GM18951 (cell line): ENCODE results near the gene VAPA.

ENCODE experiments used
- POLR2A ChIP-seq: IDR thresholded peaks from 4 replicates; pipeline ENCODE4 v1.6.1; 2011; ENCODE audit warnings: mild to moderate bottlenecking; ENCODE audit not compliant: insufficient read length, insufficient read depth; ENCODE audit errors: extremely low read depth
- in situ Hi-C: fragments of 300-500 bp; cut with MboI; formaldehyde crosslinking; loops from one replicate; pipeline ENCODE4 v1.12.0; 2022; ENCODE audit warnings: low sequenced_read_pairs, mixed read lengths, inconsistent platforms; ENCODE audit not compliant: unreplicated experiment

Gene VAPA

GRCh38 chr18:9913151-9913525, 678 bp upstream of the VAPA start:
- no peak for TF ChIP-seq POLR2A
- in situ Hi-C loops, result no loop called here

DNA sequence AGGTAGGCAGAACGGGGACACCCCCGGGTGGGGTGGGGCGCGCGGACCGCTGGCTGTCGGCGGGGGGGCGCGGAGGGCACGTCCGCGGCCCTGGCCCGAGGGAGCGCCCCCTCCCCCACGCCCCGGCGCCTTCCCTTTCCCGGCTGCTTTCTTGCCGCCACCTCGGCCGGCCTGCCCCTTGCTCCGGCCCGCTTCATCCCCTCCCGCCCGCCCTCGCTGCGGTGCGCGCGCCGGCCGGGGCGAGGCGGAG, 443 bp downstream of the VAPA start:
- in situ Hi-C loops, result no loop called here
- no peak for TF ChIP-seq POLR2A

GRCh38 chr18:9914584-9915290, 921 bp downstream of the VAPA start:
- no peak for TF ChIP-seq POLR2A
- in situ Hi-C loops, result no loop called here

DNA sequence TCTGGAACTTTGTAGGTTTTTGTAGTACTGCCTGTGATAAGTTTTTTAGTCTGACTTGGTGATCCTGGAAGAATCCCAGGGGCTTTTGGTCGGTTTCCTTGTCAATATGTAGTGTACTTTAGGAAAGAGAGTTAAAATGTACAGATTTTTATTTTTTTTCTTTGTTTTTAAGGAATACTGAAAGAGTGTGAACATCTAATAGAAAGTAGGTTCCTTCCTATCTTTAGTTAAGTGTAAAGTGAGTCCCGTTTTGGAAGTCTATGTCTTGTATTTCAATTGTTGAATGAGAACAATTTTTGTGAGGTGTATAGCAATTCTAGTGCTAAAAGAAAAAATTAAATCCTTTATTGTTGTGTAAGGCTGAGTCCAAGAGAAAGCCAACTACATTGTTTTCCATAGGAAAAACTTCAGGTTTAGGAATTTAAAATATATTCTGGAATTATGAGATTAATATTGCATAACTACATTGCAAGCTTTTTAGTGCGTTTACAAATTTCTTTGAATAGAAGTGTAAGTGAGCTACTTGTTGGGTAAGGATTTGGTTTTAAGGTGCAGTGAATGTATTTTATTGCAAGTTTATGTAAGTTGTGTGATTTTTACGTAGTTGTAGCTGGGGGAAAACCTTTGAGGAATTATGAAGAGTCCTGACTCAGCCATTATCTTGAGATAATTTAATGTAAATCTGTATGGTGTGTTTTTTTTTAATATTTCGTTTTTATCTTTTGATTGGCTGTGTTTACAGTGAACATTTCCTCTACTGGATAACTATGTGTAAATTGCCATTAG, 1.7 kb downstream of the VAPA start:
- in situ Hi-C loops, result no loop called here
- no peak for TF ChIP-seq POLR2A

DNA sequence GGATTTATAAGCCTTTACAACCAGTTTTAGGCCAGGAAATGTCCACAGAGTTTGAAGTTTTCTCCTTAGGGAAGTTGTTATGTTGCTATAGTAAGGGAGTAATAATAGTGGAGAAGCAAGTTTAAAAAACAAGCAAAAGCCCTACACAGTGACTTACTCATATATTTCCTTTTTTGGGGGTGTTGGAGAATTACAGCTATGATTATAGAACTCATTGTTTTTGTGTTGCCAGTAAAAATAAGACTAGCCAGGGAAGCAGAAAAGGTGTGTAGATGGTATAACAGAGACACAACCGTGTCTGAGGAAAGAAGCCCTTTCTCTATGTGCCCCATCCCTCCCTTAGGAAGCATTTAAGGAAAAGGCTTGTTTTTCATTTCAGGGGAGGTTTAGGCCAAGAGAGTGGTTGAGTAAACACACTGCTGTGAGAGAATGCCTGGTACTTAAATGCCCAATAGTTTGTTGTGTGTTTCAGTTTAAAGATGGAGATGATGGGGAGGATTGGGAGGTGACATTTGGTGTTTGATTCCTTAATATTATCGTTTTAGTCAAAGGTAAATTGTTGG, 2.3 kb downstream of the VAPA start:
- TF ChIP-seq POLR2A, result no peak
- in situ Hi-C loops, result no loop called here

DNA sequence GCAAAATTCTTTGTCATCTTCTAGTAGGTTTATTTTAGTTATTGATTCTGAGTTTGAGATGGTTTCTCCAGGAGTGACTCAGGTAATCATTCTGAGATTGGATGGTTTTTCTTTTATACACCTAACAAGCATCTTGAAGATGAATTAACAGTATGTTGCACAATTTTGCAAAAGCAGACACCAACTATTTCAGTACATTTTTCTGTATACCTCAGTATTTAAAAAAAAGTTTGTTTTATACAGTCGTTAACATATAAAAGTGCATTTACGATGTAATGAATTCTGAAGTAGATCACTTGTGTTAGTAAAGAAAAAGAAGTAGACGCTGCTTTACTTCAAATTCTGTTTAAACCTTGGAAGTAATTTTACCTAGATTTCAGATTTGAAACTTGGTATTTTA, 3.0 kb downstream of the VAPA start:
- in situ Hi-C loops, result no loop called here
- no peak for TF ChIP-seq POLR2A

DNA sequence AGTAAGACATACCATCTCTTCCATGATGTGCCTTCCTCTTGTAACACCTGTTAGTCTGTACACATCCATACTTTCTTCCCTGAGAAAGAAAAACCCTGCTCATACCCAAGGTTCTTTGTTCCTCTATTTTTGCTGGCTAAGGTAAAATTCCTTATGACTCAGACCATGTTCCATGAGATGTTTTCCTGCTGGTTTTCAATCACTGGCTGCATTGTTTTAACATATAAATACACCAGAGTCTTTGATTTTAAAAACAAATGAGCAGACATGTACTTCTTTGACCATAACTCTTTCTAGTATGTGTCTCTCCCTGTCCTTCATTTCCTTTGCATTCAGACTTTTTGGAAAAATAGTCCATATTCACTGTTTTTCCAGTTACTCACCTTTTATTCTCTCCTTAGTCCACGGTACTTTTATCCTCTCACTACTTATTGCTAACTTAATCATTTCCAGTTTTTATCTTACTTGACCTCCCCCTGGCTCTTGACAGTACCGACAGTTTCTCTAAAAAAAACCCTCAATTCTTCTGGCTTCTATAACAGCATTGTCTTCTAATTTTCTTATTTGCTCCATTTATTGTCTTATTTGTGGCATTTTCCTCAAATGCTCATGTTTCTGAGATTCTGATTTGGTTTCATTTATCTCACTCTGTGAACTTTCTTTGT, 4.3 kb downstream of the VAPA start:
- no peak for TF ChIP-seq POLR2A
- in situ Hi-C loops, result no loop called here

GRCh38 chr18:9919564-9920232, 5.9 kb downstream of the VAPA start:
- no peak for TF ChIP-seq POLR2A
- in situ Hi-C loops, result no loop called here

DNA sequence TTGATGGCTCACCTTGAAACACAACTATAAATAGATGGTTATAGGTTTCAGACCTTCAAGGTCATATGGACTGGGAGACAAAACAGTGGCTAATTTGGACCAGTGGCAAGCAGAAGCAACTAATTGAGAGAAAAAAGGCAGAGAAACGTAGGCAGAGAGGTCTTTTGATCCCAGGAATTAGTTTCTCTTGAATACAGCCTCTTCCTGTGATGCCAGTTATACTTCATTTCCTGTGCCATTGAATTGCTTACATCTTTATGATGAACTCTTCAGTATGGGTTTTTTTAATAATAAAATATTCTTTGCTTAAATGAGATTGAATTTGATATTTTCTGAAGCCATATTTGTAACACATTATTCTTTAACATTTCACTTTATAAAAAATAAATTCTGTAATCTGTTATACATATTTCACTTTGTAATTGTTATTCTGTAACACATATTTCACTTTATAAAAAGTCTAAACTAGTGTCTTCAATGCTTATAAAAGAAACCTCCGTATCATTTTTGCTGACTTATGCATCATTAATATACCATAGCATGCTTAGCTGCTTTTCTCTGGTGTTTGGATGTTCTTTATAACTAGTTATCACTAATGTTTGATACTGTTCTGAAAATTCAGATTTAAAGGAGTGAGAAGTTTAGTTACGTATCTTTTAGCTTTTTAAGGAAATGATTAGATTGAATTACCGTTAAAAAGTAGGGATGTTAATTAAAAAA, 8.9 kb downstream of the VAPA start:
- in situ Hi-C loops, result no loop called here
- TF ChIP-seq POLR2A, result no peak

GRCh38 chr18:9924371-9924943, 10.6 kb downstream of the VAPA start:
- in situ Hi-C loops, result no loop called here
- no peak for TF ChIP-seq POLR2A

GRCh38 chr18:9925369-9925768, 11.6 kb downstream of the VAPA start:
- TF ChIP-seq POLR2A, result no peak
- in situ Hi-C loops, result no loop called here

- TF ChIP-seq POLR2A, result no peak
- in situ Hi-C loops, result no loop called here
These were observed 12.0 kb downstream of the VAPA start for GRCh38 chr18:9925795-9926194.
